WTC11 (cell line): ENCODE measurements around the gene IL1RAPL1.

Source experiments
- CREM ChIP-seq: sonication (generic); formaldehyde crosslinking; IDR thresholded peaks from 2 replicates; pipeline ENCODE4 v1.8.1; 2022; ENCODE audit warnings: mild to moderate bottlenecking, missing genetic modification reagents, moderate library complexity
- CTCF ChIP-seq: fragments of 200-600 bp; IDR thresholded peaks from 2 replicates; pipeline ENCODE4 v1.8.0; 2022; ENCODE audit warnings: antibody characterized with exemption
- ESRRA ChIP-seq: sonication (generic); formaldehyde crosslinking; IDR thresholded peaks from 2 replicates; pipeline ENCODE4 v1.8.1; 2022; ENCODE audit warnings: mild to moderate bottlenecking, missing genetic modification reagents, borderline replicate concordance
- HMGXB4 ChIP-seq: sonication (generic); formaldehyde crosslinking; IDR thresholded peaks from 2 replicates; pipeline ENCODE4 v1.8.1; 2023; ENCODE audit warnings: mild to moderate bottlenecking, moderate library complexity, missing genetic modification reagents
- SP1 ChIP-seq: sonication (generic); formaldehyde crosslinking; conservative IDR thresholded peaks from 2 replicates; pipeline ENCODE4 v1.8.1; 2022; ENCODE audit warnings: missing genetic modification reagents
- USF1 ChIP-seq: sonication (generic); formaldehyde crosslinking; IDR thresholded peaks from 2 replicates; pipeline ENCODE4 v1.8.0; 2022; ENCODE audit warnings: mild to moderate bottlenecking, missing genetic modification reagents
- ZNF232 ChIP-seq: sonication (generic); formaldehyde crosslinking; IDR thresholded peaks from 2 replicates; pipeline ENCODE4 v1.8.0; 2022; ENCODE audit warnings: mild to moderate bottlenecking, missing genetic modification reagents

GRCh38 chrX:28850955-28851354, 263.7 kb downstream of the IL1RAPL1 start:
- TF ChIP-seq USF1 (CRISPR knock-in tag) (no peak), CTCF (no peak), SP1 (CRISPR knock-in tag) (no peak), ZNF232 (no peak), HMGXB4 (CRISPR knock-in tag) (no peak), ESRRA (CRISPR knock-in tag) (no peak), CREM (CRISPR knock-in tag) (no peak)
